NCI-H2081 (cell line): Measurements from ENCODE around the gene CEACAM4.
"Not testable (repeated sequence)": the region's sequence is repeated elsewhere in the genome, so short reads cannot be mapped to it uniquely, and the experiment has no call there.

ENCODE experiments used
- DNase-seq, 2 experiments: peaks; one replicate each; lab custom pipeline; 2025; lab: John Stamatoyannopoulos, UW

The CEACAM4 gene

GRCh38 chr19:41626877-41627276, at the start of gene CEACAM4:
Gene CEACAM4, minus strand, starts transcription at chr19:41627074. Its CDS starts 111 bp downstream, at chr19:41626963.
- DNase-seq: no peak

- no peak for DNase-seq
Measured at GRCh38 chr19:41671486-41671885, 44.6 kb upstream of the CEACAM4 start.

DNA sequence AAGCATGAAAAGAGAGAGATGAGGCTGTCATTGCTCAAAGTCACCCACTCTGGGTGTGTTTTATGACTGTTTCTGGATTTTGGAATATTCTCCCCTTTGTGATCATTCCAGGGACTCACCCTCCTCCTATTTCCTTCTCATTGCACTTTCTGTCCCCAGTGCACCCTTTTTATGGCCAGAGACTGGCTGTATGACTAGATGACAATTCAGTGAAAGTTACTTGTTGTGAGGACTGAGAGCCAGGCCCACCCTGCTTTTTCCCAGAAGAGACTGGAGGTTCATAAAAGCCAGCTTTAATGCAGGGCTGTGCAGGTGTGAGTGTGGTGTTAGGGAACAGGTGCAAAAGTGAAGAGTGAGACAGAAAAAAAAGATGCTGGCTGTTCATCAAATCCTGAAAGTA, 43.9 kb upstream of the CEACAM4 start:
- DNase-seq: no peak

GRCh38 chr19:41668315-41668714, 41.4 kb upstream of the CEACAM4 start:
- no peak for DNase-seq

GRCh38 chr19:41666075-41666474, 39.2 kb upstream of the CEACAM4 start:
- DNase-seq: no peak

DNA sequence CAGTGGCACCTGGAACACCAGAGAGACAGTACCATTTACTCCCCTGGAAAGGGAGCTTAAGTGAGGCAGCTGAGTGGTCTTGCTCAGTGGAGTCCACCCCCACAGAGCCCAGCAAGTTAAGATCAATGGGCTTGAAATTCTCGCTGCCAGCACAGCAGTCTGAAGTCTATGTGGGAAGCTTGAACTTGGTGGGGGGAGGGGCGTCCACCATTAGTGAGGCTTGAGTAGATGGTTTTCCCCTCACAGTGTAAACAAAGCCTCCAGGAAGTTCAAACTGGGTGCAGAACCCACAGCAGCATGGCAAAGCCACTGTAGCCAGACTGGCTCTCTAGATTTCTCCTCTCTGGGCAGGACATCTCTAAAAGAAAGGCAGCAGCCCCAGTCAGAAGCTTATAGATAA, 30.3 kb upstream of the CEACAM4 start:
- no peak for DNase-seq

DNA sequence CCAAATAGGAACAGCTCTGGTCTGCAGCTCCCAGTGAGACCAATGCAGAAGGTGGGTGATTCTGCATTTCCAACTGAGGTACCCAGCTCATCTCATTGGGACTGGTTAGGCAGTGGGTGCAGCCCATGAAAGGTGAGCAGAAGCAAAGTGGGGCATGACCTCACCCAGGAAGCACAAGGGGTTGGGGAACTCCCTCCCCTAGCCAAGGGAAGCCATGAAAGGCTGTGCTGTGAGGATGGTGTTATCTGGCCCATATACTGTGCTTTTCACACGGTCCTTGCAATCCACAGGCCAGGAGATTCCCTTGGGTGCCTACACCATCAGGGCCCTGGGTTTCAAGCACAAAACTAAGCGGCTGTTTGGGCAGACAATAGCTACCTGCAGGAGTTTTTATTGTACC, 29.9 kb upstream of the CEACAM4 start:
- not testable (repeated sequence) for DNase-seq

DNA sequence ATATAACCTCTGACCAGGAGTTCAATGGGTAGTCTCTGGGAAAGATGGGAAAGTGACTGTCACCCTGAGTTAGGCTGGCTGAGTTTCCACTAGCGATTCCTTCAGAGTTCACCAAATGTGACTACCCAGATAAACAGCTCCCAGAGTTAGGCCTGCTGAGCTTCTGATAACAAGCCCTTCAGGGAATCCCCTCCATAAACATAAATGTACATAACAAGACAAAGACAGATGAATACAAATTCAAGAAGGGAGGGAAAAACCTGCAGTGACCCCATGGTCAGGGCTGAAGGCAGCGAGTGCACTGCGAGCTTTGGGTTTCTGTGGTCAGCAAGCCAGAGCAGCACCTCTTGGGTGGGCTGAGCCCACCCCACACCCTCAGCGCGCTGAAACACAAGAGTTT, 25.4 kb upstream of the CEACAM4 start:
- no peak for DNase-seq

- DNase-seq: no peak
Measured at GRCh38 chr19:41649827-41650226, 23.0 kb upstream of the CEACAM4 start.

GRCh38 chr19:41646589-41647204, 19.8 kb upstream of the CEACAM4 start:
- no peak for DNase-seq

DNA sequence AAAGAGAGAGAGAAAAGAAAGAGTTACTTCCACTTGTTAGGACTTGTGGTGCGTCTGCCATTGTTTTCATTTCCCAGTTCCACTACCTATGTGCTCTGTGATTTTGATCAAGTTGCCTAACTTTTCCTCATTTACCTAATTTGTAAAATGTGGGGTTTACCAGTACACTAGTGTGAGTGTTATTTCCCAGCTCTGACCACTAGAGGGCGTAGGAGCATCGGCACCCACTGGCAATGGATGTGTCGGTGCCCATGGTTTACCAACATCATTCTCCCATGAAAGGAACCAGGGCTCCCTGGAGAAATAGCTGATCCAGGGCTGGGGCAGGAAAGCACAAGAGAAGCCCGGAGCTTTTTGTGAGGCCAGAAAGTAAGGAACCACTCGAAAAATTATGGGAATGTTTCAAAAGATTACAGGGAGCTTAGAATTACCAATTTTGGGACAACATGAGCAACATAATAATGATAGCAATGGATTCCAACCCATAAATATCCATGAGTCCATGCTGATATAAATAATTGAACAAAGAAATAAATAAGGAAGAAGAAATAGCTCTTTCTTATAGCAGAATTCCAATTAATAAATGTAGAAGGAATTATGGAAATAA, 15.1 kb upstream of the CEACAM4 start:
- DNase-seq: peak; percentile 71 to 77

DNA sequence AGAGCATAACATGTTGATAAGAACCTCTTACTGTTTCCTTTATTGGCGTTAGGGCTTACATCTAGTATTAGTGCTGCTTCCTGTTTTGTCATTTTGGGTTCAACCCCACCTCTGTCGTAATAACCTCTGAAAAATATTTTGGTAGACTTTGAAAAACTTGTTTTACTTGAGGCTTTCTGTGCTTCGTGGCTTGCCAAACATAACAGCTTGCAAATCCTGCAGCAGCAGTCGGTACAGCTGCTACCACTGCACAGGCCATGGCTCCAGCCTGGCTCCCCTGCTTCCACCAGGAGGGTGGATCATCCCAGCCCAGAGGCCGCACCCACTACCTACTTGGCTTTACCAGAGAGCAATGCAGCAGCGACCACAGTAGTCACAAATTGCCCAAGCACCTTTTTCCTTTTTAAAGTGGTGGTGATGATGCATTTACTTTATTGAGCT, 11.8 kb upstream of the CEACAM4 start:
- DNase-seq: no peak

DNA sequence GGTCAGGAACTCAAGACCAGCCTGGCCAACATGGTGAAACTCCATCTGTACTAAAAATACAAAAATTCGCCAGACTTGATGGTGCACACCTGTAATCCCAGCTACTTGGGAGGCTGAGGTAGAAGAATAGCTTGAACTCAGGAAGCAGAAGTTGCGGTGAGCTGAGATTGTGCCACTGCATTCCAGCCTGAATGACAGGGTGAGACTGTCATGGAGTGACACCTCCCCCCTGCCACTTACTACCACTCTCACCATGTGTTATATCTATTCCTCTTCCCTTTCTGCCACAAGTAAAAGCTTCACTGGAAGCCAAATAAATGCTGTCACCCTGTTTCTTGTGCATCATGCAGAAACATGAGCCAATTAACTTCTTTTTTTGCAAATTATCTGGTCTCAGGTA, 10.6 kb upstream of the CEACAM4 start:
- no peak for DNase-seq

- no peak for DNase-seq
Measured at GRCh38 chr19:41627966-41628675, 1.2 kb upstream of the CEACAM4 start.

GRCh38 chr19:41626278-41626677, 596 bp downstream of the CEACAM4 start:
- DNase-seq: no peak

DNA sequence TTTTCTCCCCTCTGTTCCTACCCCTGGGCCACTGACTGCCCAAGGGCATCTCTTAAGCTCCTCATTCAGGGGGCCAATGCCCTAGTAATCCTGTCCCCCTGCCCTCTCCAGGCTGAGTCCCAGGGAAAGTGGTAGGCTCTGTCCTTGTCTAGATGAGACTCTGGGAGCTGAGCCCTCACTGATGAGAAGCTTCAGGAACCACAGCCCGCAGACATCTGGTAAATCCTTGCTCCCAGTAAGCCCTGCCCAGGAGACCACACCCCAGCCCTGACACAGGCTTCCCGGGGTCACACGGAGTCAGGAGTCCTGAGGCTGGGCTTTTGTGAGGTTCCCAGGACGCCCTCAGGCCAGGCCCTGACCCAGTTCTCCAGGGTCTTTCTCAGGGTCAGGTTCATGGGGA, 1.9 kb downstream of the CEACAM4 start:
- DNase-seq: no peak

DNA sequence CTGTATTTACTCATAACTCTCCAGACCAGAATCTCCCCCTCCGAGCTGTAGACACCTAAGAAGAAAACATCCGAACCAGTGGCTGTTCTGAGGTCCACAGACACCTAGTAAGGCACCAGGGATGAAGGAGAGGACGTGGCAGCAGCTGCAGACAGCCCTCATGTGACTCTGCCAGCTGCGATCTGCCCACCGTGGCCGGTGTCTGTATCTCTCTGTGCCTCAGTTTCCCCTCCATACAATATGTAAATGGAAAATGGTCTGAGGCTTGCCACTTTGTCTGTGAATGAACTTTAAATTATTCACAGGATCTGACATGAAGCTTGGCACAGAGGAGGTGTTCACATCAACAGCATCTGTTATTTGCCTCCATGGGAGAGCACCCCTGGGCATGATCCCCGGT, 2.4 kb downstream of the CEACAM4 start:
- DNase-seq: no peak

DNA sequence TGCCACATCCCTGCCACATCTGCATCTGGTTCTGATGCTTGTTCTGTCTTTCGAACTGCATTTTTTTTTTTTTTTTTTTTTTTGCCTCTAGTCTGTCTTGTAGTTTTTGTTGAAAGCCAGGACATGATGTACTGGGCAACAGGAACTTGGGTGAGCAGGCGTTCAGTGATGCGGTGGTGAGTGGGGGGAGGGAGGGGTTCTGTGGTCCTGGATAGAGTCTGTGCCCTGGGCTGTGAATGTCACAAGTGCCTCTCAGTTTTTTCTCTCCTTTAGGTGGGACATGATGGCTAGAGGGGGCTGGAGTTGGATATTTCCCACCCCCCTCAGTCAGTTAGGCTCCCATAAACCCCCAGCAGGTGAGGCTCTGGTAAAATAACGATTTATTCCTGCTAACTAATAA, 3.5 kb downstream of the CEACAM4 start:
- DNase-seq: no peak

DNA sequence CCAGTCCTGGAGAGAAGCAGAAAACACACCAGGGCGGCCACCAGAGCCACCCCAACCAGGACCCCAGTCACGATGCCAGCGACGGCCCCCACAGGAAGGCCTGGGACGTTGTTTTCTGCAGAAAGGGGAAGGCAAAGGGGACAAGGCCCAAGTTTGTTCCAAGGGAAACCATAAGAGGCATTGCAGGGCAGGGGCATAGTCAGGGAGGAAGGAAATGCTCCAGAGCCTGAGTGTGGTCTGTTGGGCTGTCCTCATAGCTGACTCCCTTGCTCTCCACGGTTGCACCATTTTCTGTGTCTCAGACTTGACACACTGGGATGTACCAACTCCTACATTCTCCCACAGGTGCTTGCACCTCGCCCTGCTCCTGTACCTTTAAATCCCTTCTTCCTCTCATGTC, 5.2 kb downstream of the CEACAM4 start:
- no peak for DNase-seq

DNA sequence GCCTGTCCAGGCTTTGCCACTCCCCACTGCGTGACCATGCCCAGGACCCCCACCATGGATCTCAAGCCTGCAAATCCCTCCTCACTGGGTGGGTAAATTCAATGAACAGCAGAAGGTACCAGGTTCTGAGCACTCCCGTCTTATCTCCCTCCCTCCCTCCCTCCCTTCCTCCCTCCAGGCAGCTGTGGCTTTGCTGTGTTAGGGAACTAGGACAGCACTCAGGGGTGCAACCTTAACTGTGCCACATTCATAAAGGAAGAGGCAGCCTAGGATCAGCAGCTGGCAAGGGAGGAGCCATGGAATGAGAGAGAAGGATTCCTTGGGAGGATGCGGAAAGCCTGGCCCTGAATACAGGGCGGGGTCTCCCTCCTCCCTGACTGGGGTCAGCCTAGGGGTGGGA, 5.6 kb downstream of the CEACAM4 start:
- DNase-seq: no peak

DNA sequence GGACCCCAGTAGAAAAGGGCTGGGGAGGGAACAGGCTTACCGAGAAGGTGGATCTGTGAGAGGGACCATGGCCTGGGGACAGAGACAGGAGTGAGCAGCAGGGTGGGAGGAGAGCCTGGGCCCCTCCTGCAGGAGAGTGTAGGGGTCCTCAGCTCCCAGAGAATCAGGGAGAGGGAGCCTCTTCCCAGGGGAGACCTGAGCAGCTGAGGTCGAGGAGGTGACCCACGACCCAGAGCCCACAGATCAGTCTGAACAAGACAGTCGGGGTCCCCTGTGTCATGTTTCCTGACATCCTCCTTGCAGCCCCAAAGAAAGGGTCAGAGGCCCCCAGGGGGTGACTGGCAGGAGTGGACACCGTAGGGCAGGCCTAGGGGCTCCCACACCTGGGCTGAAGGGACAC, 6.7 kb downstream of the CEACAM4 start:
- DNase-seq: no peak

DNA sequence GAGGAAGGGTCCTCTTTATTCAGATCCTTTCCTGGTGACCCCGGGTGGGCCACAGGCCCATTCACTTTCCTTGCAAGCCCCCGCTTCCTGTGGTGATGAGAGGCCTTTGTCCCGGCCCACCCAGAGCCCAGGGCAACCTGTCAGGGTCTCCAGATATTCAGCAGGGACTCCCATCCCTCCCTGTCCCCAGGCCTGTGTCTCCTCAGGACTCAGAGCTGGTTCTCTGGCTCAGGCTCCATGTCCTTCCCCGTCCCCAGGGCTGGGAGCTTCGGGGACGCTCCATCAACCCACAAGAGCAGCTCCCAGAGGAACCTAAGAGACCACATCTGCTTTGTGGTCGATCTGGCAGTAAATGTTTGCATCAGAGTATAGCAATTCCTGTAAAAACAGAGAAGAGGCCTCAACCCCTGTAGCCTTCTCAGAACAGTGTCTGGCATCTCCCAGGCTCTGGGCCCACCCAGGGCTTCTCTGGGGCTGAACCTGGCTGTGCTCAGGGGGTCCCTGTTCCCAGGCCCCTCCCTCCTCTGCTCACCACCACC, 7.8 kb downstream of the CEACAM4 start:
- no peak for DNase-seq
